ENCODE data around the gene CFAP299.
"Not testable (repeated sequence)": the region's sequence is repeated elsewhere in the genome, so short reads cannot be mapped to it uniquely, and the experiment has no call there.

CFAP299 gene

DNA sequence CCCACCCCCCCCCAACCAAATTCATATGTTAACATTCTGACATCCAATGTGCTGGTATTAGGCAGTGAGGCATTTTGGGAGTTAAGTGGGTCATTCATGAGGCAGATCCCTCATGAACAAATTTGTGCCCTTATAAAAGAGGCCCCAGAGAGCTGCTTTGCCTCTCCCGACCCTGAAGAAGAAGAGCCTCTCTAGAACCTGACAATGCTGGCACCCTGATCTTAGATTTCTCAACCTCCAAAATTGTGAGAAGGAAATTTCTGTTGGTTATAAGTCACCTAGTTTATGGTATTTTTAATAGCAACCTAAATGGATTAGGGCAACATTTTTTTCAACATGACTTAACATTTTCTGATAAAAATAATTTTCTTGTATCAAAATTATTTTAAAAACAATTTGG is 296.3 kb downstream of the CFAP299 start:
- DNase-seq (ENCODE audit: low read depth): no peak
- H3K4me3 ChIP-seq (ENCODE audit: control insufficient read depth, low read depth, low read length): no peak overlapping the region
- no peak for TF ChIP-seq CTCF (conservative IDR thresholded peaks at IDR 0.05; ENCODE audit: control insufficient read depth, insufficient read depth, low read depth, low read length)

DNA sequence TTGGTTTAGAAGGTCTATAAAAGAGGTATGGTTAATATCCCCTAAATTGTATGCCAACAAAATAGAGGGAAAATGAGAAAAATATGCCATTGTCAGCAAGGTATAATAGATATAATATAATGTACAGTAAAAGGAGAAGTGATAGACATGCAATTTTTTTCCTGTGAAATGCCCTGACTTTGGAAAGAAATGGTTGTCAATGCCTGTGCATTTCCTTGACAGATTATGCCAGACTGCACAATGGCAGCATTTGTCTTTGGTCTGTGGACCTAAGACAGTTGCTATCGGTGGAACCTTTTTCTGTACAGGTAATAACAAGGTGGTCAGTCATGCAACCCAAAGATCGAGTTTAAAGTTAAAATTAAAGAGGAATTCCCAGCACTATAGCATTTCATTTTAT is 301.7 kb downstream of the CFAP299 start:
- no peak overlapping the region for H3K4me3 ChIP-seq (ENCODE audit: control insufficient read depth, low read depth, low read length)
- no peak for TF ChIP-seq CTCF (conservative IDR thresholded peaks at IDR 0.05; ENCODE audit: control insufficient read depth, insufficient read depth, low read depth, low read length)
- no peak for DNase-seq (ENCODE audit: low read depth)

GRCh38 chr4:80646061-80646460 is 310.5 kb downstream of the CFAP299 start:
- H3K4me3 ChIP-seq (ENCODE audit: control insufficient read depth, low read depth, low read length): no peak overlapping the region
- no peak for TF ChIP-seq CTCF (conservative IDR thresholded peaks at IDR 0.05; ENCODE audit: control insufficient read depth, insufficient read depth, low read depth, low read length)
- DNase-seq (ENCODE audit: low read depth): no peak

DNA sequence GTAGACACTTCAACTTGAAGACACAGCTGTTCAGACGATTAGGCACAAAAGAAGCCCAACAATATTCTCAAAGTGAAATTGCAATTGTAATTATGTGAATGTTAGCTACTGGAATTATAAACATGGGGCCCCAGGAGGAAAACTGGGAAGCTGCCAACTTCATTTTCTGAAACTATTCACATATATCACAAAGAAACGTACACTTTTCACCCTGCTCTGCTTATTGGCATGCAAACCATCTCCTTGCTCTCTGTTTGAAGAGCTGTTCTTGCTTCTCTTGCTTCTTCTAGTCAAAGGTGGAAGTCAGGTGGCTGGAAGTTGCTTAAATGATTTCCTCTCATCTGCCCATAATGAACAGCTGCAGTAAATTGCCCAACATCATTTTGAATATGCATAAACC is 320.1 kb downstream of the CFAP299 start:
- H3K4me3 ChIP-seq (ENCODE audit: control insufficient read depth, low read depth, low read length): no peak overlapping the region
- no peak for TF ChIP-seq CTCF (conservative IDR thresholded peaks at IDR 0.05; ENCODE audit: control insufficient read depth, insufficient read depth, low read depth, low read length)
- DNase-seq (ENCODE audit: low read depth): no peak

DNA sequence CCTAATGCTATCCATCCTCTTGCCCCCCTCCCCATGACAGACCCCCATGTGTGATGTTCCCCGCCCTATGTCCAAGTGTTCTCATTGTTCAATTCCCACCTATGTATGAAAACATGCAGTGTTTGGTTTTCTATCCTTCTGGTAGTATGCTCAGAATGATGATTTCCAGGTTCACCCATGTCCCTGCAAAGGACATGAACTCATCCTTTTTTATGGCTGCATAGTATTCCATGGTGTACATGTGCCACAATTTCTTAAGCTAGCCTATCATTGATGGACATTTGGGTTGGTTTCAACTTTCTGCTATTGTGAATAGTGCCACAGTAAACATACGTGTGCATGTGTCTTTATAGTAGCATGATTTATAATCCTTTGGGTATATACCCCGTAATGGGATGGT is 334.6 kb downstream of the CFAP299 start:
- DNase-seq (ENCODE audit: low read depth); H3K4me3 ChIP-seq (ENCODE audit: control insufficient read depth, low read depth, low read length): not testable (repeated sequence)

GRCh38 chr4:80678413-80678812 is 342.9 kb downstream of the CFAP299 start:
- no peak for DNase-seq (ENCODE audit: low read depth)
- no peak for TF ChIP-seq CTCF (conservative IDR thresholded peaks at IDR 0.05; ENCODE audit: control insufficient read depth, insufficient read depth, low read depth, low read length)
- H3K4me3 ChIP-seq (ENCODE audit: control insufficient read depth, low read depth, low read length): no peak overlapping the region

- no peak for DNase-seq (ENCODE audit: low read depth)
- H3K4me3 ChIP-seq (ENCODE audit: control insufficient read depth, low read depth, low read length): no peak overlapping the region
- no peak for TF ChIP-seq CTCF (conservative IDR thresholded peaks at IDR 0.05; ENCODE audit: control insufficient read depth, insufficient read depth, low read depth, low read length)
These were observed 345.4 kb downstream of the CFAP299 start for GRCh38 chr4:80680934-80681333.

All from fibroblast of mammary gland (primary cell).